CD4-positive, alpha-beta T cell (primary cell): Measurements from ENCODE around the gene TMPRSS6. TPM values are rescaled to one million over a fixed set of nuclear protein-coding genes. Genes with fewer than 3 reads are reported as not detected.

Experiments used
- ATAC-seq: fragments of 200-7000 bp; cut with Tn5 transposase; one replicate; pipeline ENCODE4 v1.10.0; 2022; ENCODE audit warnings: mild to moderate bottlenecking; ENCODE audit not compliant: poor library complexity
- CTCF ChIA-PET: fragments of 350-600 bp; sonication (Branson Sonifier 250); formaldehyde crosslinking; loops from one replicate; lab custom pipeline; 2021; ENCODE audit warnings: antibody characterized with exemption, inconsistent platforms; lab: Charles Lee
- POLR2A ChIA-PET: fragments of 350-600 bp; sonication (Branson Sonifier 250); formaldehyde crosslinking; loops from one replicate; lab custom pipeline; 2021; ENCODE audit warnings: antibody characterized with exemption, inconsistent platforms; lab: Charles Lee
- DNase-seq, 14 experiments: peaks; one replicate each; pipeline ENCODE4 v3.0.0-alpha.2; 2013 to 2020; ENCODE audit warnings: mixed read lengths in 2 of 14
- H3K27ac ChIP-seq, 2 donors: one replicate each; pipeline versions ENCODE4 v1.5.1 to v1.7.0; 2013; ENCODE audit warnings: low read length in 2 of 2, low read depth in 1 of 2, mild to moderate bottlenecking in 1 of 2
- H3K27me3 ChIP-seq, 2 experiments: 1 replicate in 1 of 2; 2 replicates in 1 of 2; pipeline versions ENCODE4 v1.6.1 to v1.7.0; 2013; ENCODE audit warnings: low read length in 2 of 2, control low read depth in 1 of 2, mild to moderate bottlenecking in 1 of 2, moderate library complexity in 1 of 2; ENCODE audit not compliant: insufficient read depth in 2 of 2, control insufficient read depth in 1 of 2
- H3K36me3 ChIP-seq: one replicate; pipeline ENCODE4 v1.6.1; 2013; ENCODE audit warnings: low read length, control low read depth; ENCODE audit not compliant: insufficient read depth
- H3K4me1 ChIP-seq: one replicate; pipeline ENCODE4 v1.6.1; 2013; ENCODE audit warnings: low read length, control low read depth; ENCODE audit not compliant: insufficient read depth
- H3K4me3 ChIP-seq: one replicate; pipeline ENCODE4 v1.5.1; 2013; ENCODE audit warnings: mild to moderate bottlenecking, low read length, moderate library complexity
- H3K9me3 ChIP-seq, 2 experiments: 1 replicate in 1 of 2; 2 replicates in 1 of 2; pipeline versions ENCODE4 v1.6.1 to v1.7.0; 2013; ENCODE audit warnings: low read length in 2 of 2, mild to moderate bottlenecking in 2 of 2, control low read depth in 1 of 2, moderate library complexity in 1 of 2; ENCODE audit not compliant: control insufficient read depth in 1 of 2, insufficient read depth in 1 of 2
- H3K27ac Mint-ChIP-seq: one replicate; pipeline ENCODE4 v1.8.0; 2020; ENCODE audit warnings: mixed read lengths
- H3K27me3 Mint-ChIP-seq: one replicate; pipeline ENCODE4 v1.8.0; 2021; ENCODE audit warnings: mixed read lengths
- H3K36me3 Mint-ChIP-seq: one replicate; pipeline ENCODE4 v1.8.0; 2021; ENCODE audit warnings: low read depth, mixed read lengths
- H3K4me1 Mint-ChIP-seq: one replicate; pipeline ENCODE4 v1.8.0; 2021; ENCODE audit warnings: low read depth, mixed read lengths
- H3K4me3 Mint-ChIP-seq: one replicate; pipeline ENCODE4 v1.8.0; 2020; ENCODE audit warnings: mild to moderate bottlenecking, mixed read lengths
- H3K9me3 Mint-ChIP-seq: one replicate; pipeline ENCODE4 v1.8.0; 2020; ENCODE audit warnings: mixed read lengths
- intact Hi-C, 2 experiments: fragments of 100-400 bp; cut with DNase I in 1 of 2; cut with micrococcal nuclease in 1 of 2; formaldehyde crosslinking; loops; one replicate each; pipeline versions ENCODE4 v1.15.1 to v1.9.0; 2023 to 2025; cut with DNase I, micrococcal nuclease
- total RNA-seq, 174 experiments: library from RNA in 2 of 174; stranded (reverse) in 2 of 174; gene quantifications; one replicate each; pipeline ENCODE4 v1.2.3 and lab custom pipeline; 2021 to 2026
- TF ChIP-seq, protein P1 (sequence below): fragments of 200-600 bp; IDR thresholded peaks from one replicate; pipeline ENCODE4 v1.8.0; 2022; ENCODE audit warnings: antibody characterized with exemption, mild to moderate bottlenecking

The TMPRSS6 gene
- total RNA-seq, 2 experiments from 2014 or later, result 0.19 to 0.39 TPM

DNA sequence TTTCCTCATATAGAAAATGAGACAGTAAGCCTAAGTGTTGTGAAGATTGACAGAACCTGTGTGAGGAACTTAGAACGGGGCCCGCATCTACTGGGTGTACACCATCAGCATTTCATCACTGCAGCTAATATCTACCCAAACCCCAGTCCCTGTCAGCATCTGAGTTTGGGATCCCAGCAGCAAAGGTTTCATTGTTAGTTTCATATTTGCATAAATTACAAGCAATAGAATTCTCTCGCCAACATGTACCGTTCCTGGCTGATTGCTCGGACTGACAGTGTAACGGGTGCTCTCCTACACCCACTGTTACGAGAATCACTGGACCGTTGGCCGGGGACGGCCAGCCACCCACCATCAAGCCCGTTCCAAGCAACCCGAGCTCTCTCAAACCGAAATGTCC lies 10.4 kb upstream of the TMPRSS6 start:
- intact Hi-C loops, result loop anchor here in 1 of 2 experiments (5.0 kb wide), 1 partner anchor 47 kb away; no protein-coding TSS in a partner anchor
- CTCF ChIA-PET, result interaction anchor here (0.6 to 1.2 kb wide), 3 partner anchors 79 to 139 kb away, joined by 3 to 5 read pairs (median 5); partner anchors contain the start of gene TST
- no peaks in the 10 kb centered on the region for H3K9me3 Mint-ChIP-seq
- H3K27me3 ChIP-seq, result no peaks in the 10 kb centered on the region
- H3K36me3 Mint-ChIP-seq, result no peaks in the 10 kb centered on the region
- no peaks in the 10 kb centered on the region for H3K36me3 ChIP-seq
- DNase-seq (no peak), ATAC-seq (no peak)
- no peaks in the 10 kb centered on the region for H3K27me3 Mint-ChIP-seq
- no peak overlapping the region for H3K4me3 ChIP-seq
- H3K4me3 Mint-ChIP-seq, result no peak overlapping the region
- peaks cover 52% of the 10 kb centered on the region for H3K4me1 Mint-ChIP-seq
- H3K27ac ChIP-seq, result no peak overlapping the region
- POLR2A ChIA-PET, result interaction anchor here (1.2 to 4.5 kb wide), 3 partner anchors 12 to 43 kb away, joined by 4 to 29 read pairs (median 24); no protein-coding TSS in a partner anchor
- TF ChIP-seq, protein P1, sequence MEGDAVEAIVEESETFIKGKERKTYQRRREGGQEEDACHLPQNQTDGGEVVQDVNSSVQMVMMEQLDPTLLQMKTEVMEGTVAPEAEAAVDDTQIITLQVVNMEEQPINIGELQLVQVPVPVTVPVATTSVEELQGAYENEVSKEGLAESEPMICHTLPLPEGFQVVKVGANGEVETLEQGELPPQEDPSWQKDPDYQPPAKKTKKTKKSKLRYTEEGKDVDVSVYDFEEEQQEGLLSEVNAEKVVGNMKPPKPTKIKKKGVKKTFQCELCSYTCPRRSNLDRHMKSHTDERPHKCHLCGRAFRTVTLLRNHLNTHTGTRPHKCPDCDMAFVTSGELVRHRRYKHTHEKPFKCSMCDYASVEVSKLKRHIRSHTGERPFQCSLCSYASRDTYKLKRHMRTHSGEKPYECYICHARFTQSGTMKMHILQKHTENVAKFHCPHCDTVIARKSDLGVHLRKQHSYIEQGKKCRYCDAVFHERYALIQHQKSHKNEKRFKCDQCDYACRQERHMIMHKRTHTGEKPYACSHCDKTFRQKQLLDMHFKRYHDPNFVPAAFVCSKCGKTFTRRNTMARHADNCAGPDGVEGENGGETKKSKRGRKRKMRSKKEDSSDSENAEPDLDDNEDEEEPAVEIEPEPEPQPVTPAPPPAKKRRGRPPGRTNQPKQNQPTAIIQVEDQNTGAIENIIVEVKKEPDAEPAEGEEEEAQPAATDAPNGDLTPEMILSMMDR, result no peak
- H3K4me1 ChIP-seq, result peaks cover 57% of the 10 kb centered on the region
- H3K9me3 ChIP-seq, result no peaks in the 10 kb centered on the region
- H3K27ac Mint-ChIP-seq, result peak overlapping the region; percentile 95

DNA sequence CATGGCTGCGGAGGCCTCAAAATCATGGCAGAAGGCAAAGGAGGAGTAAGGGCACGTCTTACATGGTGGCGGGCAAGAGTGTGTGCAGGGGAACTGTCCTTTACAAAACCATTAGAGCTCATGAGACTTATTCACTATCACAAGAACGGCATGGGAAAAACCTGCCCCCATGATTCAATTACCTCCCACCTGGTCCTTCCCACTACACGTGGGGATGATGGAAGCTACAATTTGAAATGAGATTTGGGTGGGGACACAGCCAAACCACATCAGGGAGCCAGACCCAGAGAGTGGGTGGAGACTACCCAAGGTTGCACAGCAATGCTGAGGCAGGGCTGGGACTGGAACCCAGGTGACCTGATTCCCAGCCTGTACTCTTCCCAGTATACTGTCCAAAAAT lies 8.6 kb upstream of the TMPRSS6 start:
- Histone ChIP-seq H3K4me1 (peaks cover 44% of the 10 kb centered on the region), H3K27me3 (no peaks in the 10 kb centered on the region), H3K36me3 (no peaks in the 10 kb centered on the region), H3K27ac (no peak overlapping the region), H3K9me3 (no peaks in the 10 kb centered on the region), H3K4me3 (no peak overlapping the region)
- TF ChIP-seq, protein P1, result no peak
- Mint-ChIP-seq H3K27me3 (no peaks in the 10 kb centered on the region), H3K27ac (peak overlapping the region; percentile 72), H3K9me3 (no peaks in the 10 kb centered on the region), H3K4me3 (no peak overlapping the region), H3K36me3 (no peaks in the 10 kb centered on the region), H3K4me1 (peaks cover 45% of the 10 kb centered on the region)
- DNase-seq (no peak), ATAC-seq (no peak)
- ChIA-PET CTCF (no interaction called here), POLR2A (no interaction called here)
- intact Hi-C loops, result no loop called here

DNA sequence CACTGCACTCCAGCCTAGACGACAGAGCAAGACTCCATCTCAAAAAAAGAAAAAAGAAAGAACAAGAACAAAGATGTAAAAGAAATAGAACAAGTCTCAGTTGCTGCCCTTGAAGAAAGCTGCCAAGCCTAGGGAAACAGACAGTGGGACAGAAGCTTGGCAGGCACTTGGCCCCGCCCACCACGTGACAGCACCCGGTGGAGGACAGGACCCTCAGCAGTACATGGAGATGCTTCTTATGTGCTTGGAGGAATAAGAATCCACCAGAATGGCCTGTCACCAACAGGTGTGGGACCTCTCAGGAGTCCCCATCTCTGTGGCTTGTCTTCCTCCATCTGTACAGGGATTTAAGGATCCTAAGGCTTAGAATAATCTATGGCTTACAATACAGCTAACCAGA lies 7.6 kb upstream of the TMPRSS6 start:
- Mint-ChIP-seq H3K27me3 (no peaks in the 10 kb centered on the region), H3K27ac (peak overlapping the region; percentile 64), H3K4me3 (no peak overlapping the region), H3K9me3 (no peaks in the 10 kb centered on the region), H3K36me3 (no peaks in the 10 kb centered on the region), H3K4me1 (peaks cover 35% of the 10 kb centered on the region)
- TF ChIP-seq, protein P1, result no peak
- intact Hi-C loops, result no loop called here
- Histone ChIP-seq H3K9me3 (no peaks in the 10 kb centered on the region), H3K4me1 (peaks cover 34% of the 10 kb centered on the region), H3K27me3 (no peaks in the 10 kb centered on the region), H3K36me3 (no peaks in the 10 kb centered on the region), H3K27ac (no peak overlapping the region), H3K4me3 (no peak overlapping the region)
- ChIA-PET POLR2A (no interaction called here), CTCF (no interaction called here)
- ATAC-seq, result no peak
- no peak for DNase-seq
